Keratinocyte (primary cell): ENCODE data around the gene SPATA13. TPM values are rescaled to one million over a fixed set of nuclear protein-coding genes. Genes with fewer than 3 reads are reported as not detected.

ENCODE experiments used
- DNase-seq: peaks from one replicate; pipeline ENCODE4 v3.0.0-alpha.2; 2011; ENCODE audit warnings: low read depth, missing footprints, low spot score
- FAIRE-seq: peaks from 2 replicates; lab custom pipeline; 2011; peaks lifted over from hg19 to GRCh38; lab: Jason Lieb, UNC
- H2AFZ ChIP-seq: 2 replicates; pipeline ENCODE4 v1.6.0; 2012; ENCODE audit warnings: low read length, control low read depth, inconsistent platforms; ENCODE audit not compliant: control insufficient read depth
- H3K27ac ChIP-seq: 2 replicates; pipeline ENCODE4 v1.5.1; 2011; ENCODE audit warnings: low read length; ENCODE audit not compliant: control insufficient read depth, insufficient read depth
- H3K27me3 ChIP-seq: 3 replicates; pipeline ENCODE4 v1.6.0; 2011; ENCODE audit warnings: low read length; ENCODE audit not compliant: control insufficient read depth, insufficient read depth; ENCODE audit errors: extremely low read depth
- H3K36me3 ChIP-seq, 2 experiments: 2 replicates in 1 of 2; 3 replicates in 1 of 2; pipeline ENCODE4 v1.5.1; 2011; ENCODE audit warnings: low read length in 2 of 2, mild to moderate bottlenecking in 1 of 2; ENCODE audit not compliant: control insufficient read depth in 2 of 2, insufficient read depth in 2 of 2; ENCODE audit errors: extremely low read depth in 1 of 2
- H3K4me1 ChIP-seq: 3 replicates; pipeline ENCODE4 v1.5.1; 2011; ENCODE audit warnings: low read length; ENCODE audit not compliant: control insufficient read depth, insufficient read depth; ENCODE audit errors: extremely low read depth
- H3K4me2 ChIP-seq: 3 replicates; pipeline ENCODE4 v1.6.0; 2011; ENCODE audit warnings: low read depth, low read length; ENCODE audit not compliant: control insufficient read depth, insufficient read depth; ENCODE audit errors: extremely low read depth
- H3K4me3 ChIP-seq, 3 experiments: fragments of 200-600 bp in 1 of 3; sonication (generic) in 1 of 3; 2 replicates in 2 of 3; 3 replicates in 1 of 3; pipeline ENCODE4 v1.5.1; 2011 to 2016; ENCODE audit warnings: low read length in 3 of 3, mild to moderate bottlenecking in 3 of 3, control low read depth in 2 of 3, inconsistent platforms in 1 of 3, low read depth in 1 of 3, mixed read lengths in 1 of 3, mixed run types in 1 of 3, moderate library complexity in 1 of 3; ENCODE audit not compliant: control insufficient read depth in 2 of 3, insufficient read depth in 2 of 3; ENCODE audit errors: extremely low read depth in 1 of 3
- H3K79me2 ChIP-seq: 2 replicates; pipeline ENCODE4 v1.6.0; 2012; ENCODE audit warnings: low read length; ENCODE audit not compliant: control insufficient read depth, insufficient read depth
- H3K9ac ChIP-seq: 3 replicates; pipeline ENCODE4 v1.6.0; 2011; ENCODE audit warnings: low read length; ENCODE audit not compliant: control insufficient read depth, insufficient read depth; ENCODE audit errors: extremely low read depth
- H3K9me1 ChIP-seq: 3 replicates; pipeline ENCODE4 v1.6.0; 2011; ENCODE audit warnings: low read length; ENCODE audit not compliant: control insufficient read depth, insufficient read depth; ENCODE audit errors: extremely low read depth
- H3K9me3 ChIP-seq: 2 replicates; pipeline ENCODE4 v1.5.1; 2012; ENCODE audit warnings: low read depth, low read length; ENCODE audit not compliant: control insufficient read depth
- H4K20me1 ChIP-seq: 3 replicates; pipeline ENCODE4 v1.6.0; 2011; ENCODE audit warnings: low read length; ENCODE audit not compliant: control insufficient read depth, insufficient read depth; ENCODE audit errors: extremely low read depth
- EZH2 ChIP-seq: IDR thresholded peaks from one replicate; pipeline ENCODE4 v1.6.1; 2012; ENCODE audit warnings: inconsistent platforms, mild to moderate bottlenecking, low read length, moderate library complexity
- dilution Hi-C: fragments of 300-500 bp; cut with MboI; formaldehyde crosslinking; loops from one replicate; pipeline ENCODE4 v1.7.0; 2020; ENCODE audit warnings: low sequenced_read_pairs; ENCODE audit not compliant: extremely low pct_ligation_motif_present
- polyA plus RNA-seq, 5 experiments: library from polyadenylated mRNA; depleted of rRNA in 3 of 5; stranded (reverse) in 3 of 5; stranded (forward) in 1 of 5; unstranded in 1 of 5; fragments of >200 nt; gene quantifications; 1 replicate in 1 of 5; 2 replicates in 3 of 5; 3 replicates in 1 of 5; pipeline versions ENCODE4 v1.2.1 to v1.2.3, GENCODE V29; 2011 to 2012; ENCODE audit warnings: missing spikeins in 2 of 5, low read depth in 1 of 5, low replicate concordance in 1 of 5
- TF ChIP-seq, protein P1 (sequence below), 3 experiments: IDR thresholded peaks in 1 of 3; conservative IDR thresholded peaks in 1 of 3; optimal IDR thresholded peaks in 1 of 3; 2 replicates in 2 of 3; 3 replicates in 1 of 3; pipeline versions ENCODE3 to v1.5.1; 2011; ENCODE audit warnings: low read length in 3 of 3, mild to moderate bottlenecking in 3 of 3, moderate library complexity in 2 of 3, control low read depth in 1 of 3, inconsistent platforms in 1 of 3; ENCODE audit not compliant: insufficient read depth in 2 of 3; ENCODE audit errors: extremely low read depth in 1 of 3

Gene SPATA13
- polyA plus RNA-seq, 1 donor (not counting 4 experiments of a cell fraction or from before 2014, with no cell fraction given) = 1.2 TPM

DNA sequence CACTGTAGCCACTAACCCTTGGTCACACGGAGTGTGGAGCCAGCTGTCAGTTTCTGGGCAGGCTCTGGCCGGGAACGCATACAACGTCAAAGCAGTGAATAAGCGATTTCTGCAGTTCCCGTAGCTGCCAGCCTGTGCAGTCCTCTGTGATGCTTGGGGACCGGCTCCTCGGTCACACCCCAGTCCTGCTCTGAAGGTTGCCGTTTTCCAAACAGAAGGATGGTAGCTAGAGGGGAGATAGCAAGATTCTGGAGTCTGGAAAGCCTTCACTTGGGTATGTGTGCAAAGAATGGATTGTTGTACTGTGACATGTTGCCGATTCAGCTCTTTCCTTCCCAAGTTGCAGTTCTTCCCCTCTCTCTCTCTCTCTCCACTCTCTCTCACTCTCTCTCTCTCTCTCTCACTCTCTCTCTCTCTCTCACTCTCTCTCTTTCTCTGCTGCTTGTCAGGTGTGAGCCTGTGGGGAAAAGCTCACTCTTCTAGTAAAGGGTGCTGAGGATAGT is 110.2 kb downstream of the SPATA13 start:
- Histone ChIP-seq H3K4me2 (no peak overlapping the region), H3K4me3 (no peak overlapping the region), H3K9me1 (no peaks in the 10 kb centered on the region), H3K9ac (no peak overlapping the region), H3K27ac (no peak overlapping the region), H3K36me3 (no peaks in the 10 kb centered on the region), H3K4me1 (peaks cover 22% of the 10 kb centered on the region), H4K20me1 (no peaks in the 10 kb centered on the region), H3K27me3 (no peaks in the 10 kb centered on the region), H3K9me3 (no peaks in the 10 kb centered on the region), H3K79me2 (no peaks in the 10 kb centered on the region), H2AFZ (no peak overlapping the region)
- TF ChIP-seq EZH2 = no peak
- TF ChIP-seq, protein P1, sequence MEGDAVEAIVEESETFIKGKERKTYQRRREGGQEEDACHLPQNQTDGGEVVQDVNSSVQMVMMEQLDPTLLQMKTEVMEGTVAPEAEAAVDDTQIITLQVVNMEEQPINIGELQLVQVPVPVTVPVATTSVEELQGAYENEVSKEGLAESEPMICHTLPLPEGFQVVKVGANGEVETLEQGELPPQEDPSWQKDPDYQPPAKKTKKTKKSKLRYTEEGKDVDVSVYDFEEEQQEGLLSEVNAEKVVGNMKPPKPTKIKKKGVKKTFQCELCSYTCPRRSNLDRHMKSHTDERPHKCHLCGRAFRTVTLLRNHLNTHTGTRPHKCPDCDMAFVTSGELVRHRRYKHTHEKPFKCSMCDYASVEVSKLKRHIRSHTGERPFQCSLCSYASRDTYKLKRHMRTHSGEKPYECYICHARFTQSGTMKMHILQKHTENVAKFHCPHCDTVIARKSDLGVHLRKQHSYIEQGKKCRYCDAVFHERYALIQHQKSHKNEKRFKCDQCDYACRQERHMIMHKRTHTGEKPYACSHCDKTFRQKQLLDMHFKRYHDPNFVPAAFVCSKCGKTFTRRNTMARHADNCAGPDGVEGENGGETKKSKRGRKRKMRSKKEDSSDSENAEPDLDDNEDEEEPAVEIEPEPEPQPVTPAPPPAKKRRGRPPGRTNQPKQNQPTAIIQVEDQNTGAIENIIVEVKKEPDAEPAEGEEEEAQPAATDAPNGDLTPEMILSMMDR (optimal IDR thresholded peaks at IDR 0.05 in 1 of 3, IDR thresholded peaks at IDR 0.05 in 1 of 3, conservative IDR thresholded peaks at IDR 0.05 in 1 of 3; ENCODE audit: extremely low read depth in 1 of 3, insufficient read depth in 2 of 3, low read length in 3 of 3) = no peak
- dilution Hi-C loops = no loop called here
- no peak for DNase-seq
- FAIRE-seq = no peak

DNA sequence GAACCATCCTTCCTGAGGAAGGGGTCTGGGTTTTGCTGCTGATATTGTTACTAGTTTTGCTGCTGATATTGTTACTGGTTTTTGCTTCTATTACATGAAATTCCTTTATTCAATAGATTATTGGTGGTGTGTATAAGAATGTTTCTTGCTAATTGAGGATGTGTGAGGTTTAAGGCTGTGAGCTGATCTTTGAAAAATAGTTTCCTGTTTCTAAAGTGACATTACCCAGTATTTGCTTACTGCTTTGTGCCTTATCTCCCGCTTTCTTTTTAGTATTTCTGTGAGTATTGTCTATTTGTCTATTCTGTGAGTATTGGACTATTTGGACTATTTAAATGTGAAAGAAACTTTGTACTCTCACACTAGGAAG is 110.7 kb downstream of the SPATA13 start:
- Histone ChIP-seq H3K4me3 (no peak overlapping the region), H3K4me2 (peak overlapping the region; percentile 90), H3K9me1 (no peaks in the 10 kb centered on the region), H3K27ac (no peak overlapping the region), H3K9ac (no peak overlapping the region), H3K79me2 (no peaks in the 10 kb centered on the region), H3K4me1 (peaks cover 22% of the 10 kb centered on the region), H3K36me3 (no peaks in the 10 kb centered on the region), H4K20me1 (no peaks in the 10 kb centered on the region), H2AFZ (peak overlapping the region; percentile 97), H3K9me3 (no peaks in the 10 kb centered on the region), H3K27me3 (no peaks in the 10 kb centered on the region)
- dilution Hi-C loops = no loop called here
- DNase-seq = no peak
- no peak for FAIRE-seq
- TF ChIP-seq, protein P1 (optimal IDR thresholded peaks at IDR 0.05 in 1 of 3, IDR thresholded peaks at IDR 0.05 in 1 of 3, conservative IDR thresholded peaks at IDR 0.05 in 1 of 3; ENCODE audit: extremely low read depth in 1 of 3, insufficient read depth in 2 of 3, low read length in 3 of 3) = no peak
- TF ChIP-seq EZH2 = no peak
